K562 (cell line): ENCODE data around the gene AHCYL1. TPM values are rescaled to one million over a fixed set of nuclear protein-coding genes. Genes with fewer than 3 reads are reported as not detected.

ENCODE experiments used
- ARID2 ChIP-seq: fragments of 450-650 bp; IDR thresholded peaks from 2 replicates; pipeline ENCODE4 v1.6.1; 2017; ENCODE audit warnings: antibody characterized with exemption, mild to moderate bottlenecking
- ATF7 ChIP-seq: fragments of 450-650 bp; IDR thresholded peaks from 2 replicates; pipeline ENCODE4 v1.7.1; 2014; ENCODE audit warnings: mild to moderate bottlenecking, moderate library complexity
- BRF1 ChIP-seq: IDR thresholded peaks from 3 replicates; pipeline ENCODE4 v1.6.1; 2011; ENCODE audit warnings: borderline replicate concordance, mild to moderate bottlenecking; ENCODE audit not compliant: insufficient read length; ENCODE audit errors: extremely low read depth
- CBFA2T2 ChIP-seq: fragments of 450-650 bp; conservative IDR thresholded peaks from 2 replicates; pipeline ENCODE4 v1.6.1; 2017; ENCODE audit warnings: mild to moderate bottlenecking
- COPS2 ChIP-seq: fragments of 450-650 bp; conservative IDR thresholded peaks from 2 replicates; pipeline ENCODE4 v1.6.1; 2016; ENCODE audit warnings: mild to moderate bottlenecking, moderate library complexity
- CTBP1 ChIP-seq: fragments of 450-650 bp; IDR thresholded peaks from 2 replicates; pipeline ENCODE4 v1.6.1; 2016; ENCODE audit warnings: borderline replicate concordance
- CTCF ChIP-seq, 3 experiments: IDR thresholded peaks in 2 of 3; conservative IDR thresholded peaks in 1 of 3; 2 replicates each; pipeline ENCODE4 v1.5.1; 2011 to 2012; ENCODE audit warnings: low read length in 3 of 3, mild to moderate bottlenecking in 3 of 3, control low read depth in 2 of 3, improper control_type of control experiment in 1 of 3, inconsistent platforms in 1 of 3, low read depth in 1 of 3, mixed read lengths in 1 of 3, moderate library complexity in 1 of 3; ENCODE audit not compliant: insufficient read depth in 2 of 3
- CTCFL ChIP-seq: IDR thresholded peaks from 2 replicates; pipeline ENCODE4 v1.6.1; 2011; ENCODE audit warnings: borderline replicate concordance, low read depth, mild to moderate bottlenecking, moderate library complexity, low read length; ENCODE audit not compliant: insufficient read depth, poor library complexity, severe bottlenecking
- ELF2 ChIP-seq: fragments of 250-450 bp; sonication (Bioruptor Pico); IDR thresholded peaks from 2 replicates; pipeline ENCODE4 v1.5.0; 2021; ENCODE audit warnings: mild to moderate bottlenecking
- EWSR1 ChIP-seq: fragments of 450-650 bp; IDR thresholded peaks from 2 replicates; pipeline ENCODE4 v1.6.1; 2018; ENCODE audit warnings: borderline replicate concordance, mild to moderate bottlenecking, low read depth, moderate library complexity; ENCODE audit not compliant: partially characterized antibody
- FOXP1 ChIP-seq: sonication (generic); formaldehyde crosslinking; IDR thresholded peaks from 2 replicates; pipeline ENCODE4 v1.8.0; 2022; ENCODE audit warnings: mild to moderate bottlenecking, missing genetic modification reagents
- HDGF ChIP-seq: fragments of 450-650 bp; IDR thresholded peaks from 2 replicates; pipeline ENCODE4 v1.6.1; 2016
- MXI1 ChIP-seq: IDR thresholded peaks from 2 replicates; pipeline ENCODE4 v1.6.1; 2011; ENCODE audit warnings: low read depth, mild to moderate bottlenecking, improper control_type of control experiment, low read length
- NFE2 ChIP-seq: IDR thresholded peaks from 2 replicates; pipeline ENCODE4 v1.6.1; 2014; ENCODE audit warnings: antibody characterized with exemption, low read depth
- RBM14 ChIP-seq: fragments of 200-400 bp; formaldehyde crosslinking; IDR thresholded peaks from 2 replicates; pipeline ENCODE4 v1.6.1; 2018; ENCODE audit warnings: low read depth, mild to moderate bottlenecking, low read length, moderate library complexity, borderline replicate concordance; ENCODE audit not compliant: insufficient read depth
- SMARCA5 ChIP-seq: fragments of 450-650 bp; IDR thresholded peaks from 2 replicates; pipeline ENCODE4 v1.6.1; 2016
- SMC3 ChIP-seq: conservative IDR thresholded peaks from 2 replicates; pipeline ENCODE4 v1.6.1; 2011; ENCODE audit warnings: low read depth, low read length, improper control_type of control experiment; ENCODE audit not compliant: insufficient read depth
- TEAD2 ChIP-seq: fragments of 450-650 bp; IDR thresholded peaks from 2 replicates; pipeline ENCODE4 v1.6.1; 2016; ENCODE audit warnings: missing genetic modification characterization, control low read depth, missing compliant biosample characterization
- XRCC5 ChIP-seq: fragments of 200-400 bp; formaldehyde crosslinking; IDR thresholded peaks from 2 replicates; pipeline ENCODE4 v1.6.1; 2017; ENCODE audit warnings: low read depth, mild to moderate bottlenecking, low read length
- YY1 ChIP-seq, 3 experiments: IDR thresholded peaks; 2 replicates each; pipeline ENCODE4 v1.6.1; 2011; ENCODE audit warnings: low read length in 2 of 3, mild to moderate bottlenecking in 2 of 3, moderate library complexity in 2 of 3, borderline replicate concordance in 1 of 3, control low read depth in 1 of 3, low read depth in 1 of 3; ENCODE audit not compliant: insufficient read depth in 3 of 3, insufficient replicate concordance in 2 of 3, control insufficient read depth in 1 of 3, insufficient read length in 1 of 3; ENCODE audit errors: extremely low read depth in 1 of 3
- ZNF134 ChIP-seq: fragments of 250-450 bp; sonication (Bioruptor Pico); conservative IDR thresholded peaks from 2 replicates; pipeline ENCODE4 v1.4.0; 2020
- polyA plus RNA-seq, 8 experiments: library from polyadenylated mRNA; depleted of rRNA in 4 of 8; stranded (reverse) in 5 of 8; unstranded in 3 of 8; fragments of >200 nt; fragmentation: Nextera tagmentation in 2 of 8; fragmentation: Illumina TruSeq in 1 of 8; extraction: Ambion mirVana in 2 of 8; extraction: Trizol in 1 of 8; gene quantifications; 2 replicates each; pipeline versions ENCODE4 v1.2.1 to v1.2.3, GENCODE V29; 2011 to 2014; ENCODE audit warnings: inconsistent platforms in 1 of 8, missing spikeins in 1 of 8
- total RNA-seq, 7 experiments: library from RNA; depleted of rRNA in 6 of 7; stranded (reverse); fragments of >200 nt in 6 of 7; fragmentation: Illumina TruSeq in 2 of 7; extraction: Trizol in 2 of 7; gene quantifications; 2 replicates each; pipeline versions ENCODE4 v1.2.1 to v1.2.3, GENCODE V29; 2011 to 2021; ENCODE audit warnings: low replicate concordance in 1 of 7
- TF ChIP-seq, protein P1 (sequence below): fragments of 250-450 bp; sonication (Bioruptor Pico); IDR thresholded peaks from 2 replicates; pipeline ENCODE4 v1.8.0; 2022; ENCODE audit warnings: inconsistent platforms

The AHCYL1 gene
- total and polyA plus RNA-seq, 9 of the 15 experiments (the other 6 are each of a cell fraction or from before 2014, with no cell fraction given) = 27.3 to 118 (median 44.5) TPM

GRCh38 chr1:110053552-110054428 is 69.2 kb downstream of the AHCYL1 start (continued):
- TF ChIP-seq CTCFL (peak; percentile 92), CTCF (IDR thresholded peaks at IDR 0.05 in 2 of 3, conservative IDR thresholded peaks at IDR 0.05 in 1 of 3; ENCODE audit: insufficient read depth in 2 of 3, low read depth in 1 of 3, low read length in 3 of 3) (peak; percentile 93 to 99 (median 97)), ELF2 (CRISPR knock-in tag) (no peak), SMARCA5 (peak; percentile 41; the same call in 1 of the 2 replicates), MXI1 (no peak), TEAD2 (tag) (no peak), RBM14 (no peak), FOXP1 (CRISPR knock-in tag) (no peak), NFE2 (no peak), COPS2 (no peak), ARID2 (peak; percentile 79), ZNF134 (no peak), SMC3 (peak; percentile 94), YY1 (IDR thresholded peaks at IDR 0.05; ENCODE audit: borderline replicate concordance in 1 of 3, control insufficient read depth in 1 of 3, extremely low read depth in 1 of 3, insufficient read depth in 3 of 3, insufficient read length in 1 of 3, insufficient replicate concordance in 2 of 3, low read depth in 1 of 3, low read length in 2 of 3) (no peak), ATF7 (peak; percentile 47; the same call in 1 of the 2 replicates), HDGF (peak; percentile 91), BRF1 (no peak), XRCC5 (0 out of 2 replicates have a peak, but pooled peaks have one; percentile 63), EWSR1 (no peak), CTBP1 (0 out of 2 replicates have a peak, but pooled peaks have one; percentile 54), CBFA2T2 (no peak)
- TF ChIP-seq, protein P1, sequence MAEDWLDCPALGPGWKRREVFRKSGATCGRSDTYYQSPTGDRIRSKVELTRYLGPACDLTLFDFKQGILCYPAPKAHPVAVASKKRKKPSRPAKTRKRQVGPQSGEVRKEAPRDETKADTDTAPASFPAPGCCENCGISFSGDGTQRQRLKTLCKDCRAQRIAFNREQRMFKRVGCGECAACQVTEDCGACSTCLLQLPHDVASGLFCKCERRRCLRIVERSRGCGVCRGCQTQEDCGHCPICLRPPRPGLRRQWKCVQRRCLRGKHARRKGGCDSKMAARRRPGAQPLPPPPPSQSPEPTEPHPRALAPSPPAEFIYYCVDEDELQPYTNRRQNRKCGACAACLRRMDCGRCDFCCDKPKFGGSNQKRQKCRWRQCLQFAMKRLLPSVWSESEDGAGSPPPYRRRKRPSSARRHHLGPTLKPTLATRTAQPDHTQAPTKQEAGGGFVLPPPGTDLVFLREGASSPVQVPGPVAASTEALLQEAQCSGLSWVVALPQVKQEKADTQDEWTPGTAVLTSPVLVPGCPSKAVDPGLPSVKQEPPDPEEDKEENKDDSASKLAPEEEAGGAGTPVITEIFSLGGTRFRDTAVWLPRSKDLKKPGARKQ = no peak
